ENCODE data around the gene MICOS13.

DNA sequence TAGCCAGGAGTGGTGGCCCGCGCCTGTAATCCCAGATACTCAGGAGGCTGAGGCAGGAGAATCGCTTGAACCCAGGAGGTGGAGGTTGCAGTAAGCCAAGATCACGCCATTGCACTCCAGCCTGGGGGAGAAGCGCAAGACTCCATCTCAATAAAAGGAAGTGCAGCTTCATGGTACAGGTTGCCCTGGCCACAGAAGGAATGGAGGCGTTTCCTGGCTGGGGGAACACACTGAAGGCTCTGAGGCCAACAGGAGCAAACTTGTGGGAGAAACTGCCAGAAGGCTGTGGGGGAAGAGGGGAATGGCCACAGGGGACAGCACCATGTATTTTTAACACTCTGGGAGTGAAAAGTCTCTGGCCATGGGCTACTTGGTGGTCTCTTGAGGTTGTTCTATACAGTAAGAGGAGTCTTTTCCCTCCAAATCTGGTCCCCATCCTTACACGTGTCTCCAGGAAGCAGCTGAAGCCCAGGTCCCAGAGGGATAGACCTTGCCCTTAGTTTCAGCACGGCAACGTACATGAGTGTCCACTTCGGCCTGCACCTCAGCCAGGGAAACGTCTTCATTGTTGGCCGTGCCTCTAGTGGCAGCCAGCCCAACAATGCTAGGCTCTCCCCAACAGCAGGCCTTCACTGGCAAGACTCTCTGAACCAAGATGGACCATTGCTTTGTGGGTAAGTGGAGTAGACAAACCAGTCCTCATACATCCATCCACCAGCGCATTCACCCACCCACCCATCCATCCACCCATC lies 7.4 kb downstream of the MICOS13 start:
- TF ChIP-seq, protein P1, sequence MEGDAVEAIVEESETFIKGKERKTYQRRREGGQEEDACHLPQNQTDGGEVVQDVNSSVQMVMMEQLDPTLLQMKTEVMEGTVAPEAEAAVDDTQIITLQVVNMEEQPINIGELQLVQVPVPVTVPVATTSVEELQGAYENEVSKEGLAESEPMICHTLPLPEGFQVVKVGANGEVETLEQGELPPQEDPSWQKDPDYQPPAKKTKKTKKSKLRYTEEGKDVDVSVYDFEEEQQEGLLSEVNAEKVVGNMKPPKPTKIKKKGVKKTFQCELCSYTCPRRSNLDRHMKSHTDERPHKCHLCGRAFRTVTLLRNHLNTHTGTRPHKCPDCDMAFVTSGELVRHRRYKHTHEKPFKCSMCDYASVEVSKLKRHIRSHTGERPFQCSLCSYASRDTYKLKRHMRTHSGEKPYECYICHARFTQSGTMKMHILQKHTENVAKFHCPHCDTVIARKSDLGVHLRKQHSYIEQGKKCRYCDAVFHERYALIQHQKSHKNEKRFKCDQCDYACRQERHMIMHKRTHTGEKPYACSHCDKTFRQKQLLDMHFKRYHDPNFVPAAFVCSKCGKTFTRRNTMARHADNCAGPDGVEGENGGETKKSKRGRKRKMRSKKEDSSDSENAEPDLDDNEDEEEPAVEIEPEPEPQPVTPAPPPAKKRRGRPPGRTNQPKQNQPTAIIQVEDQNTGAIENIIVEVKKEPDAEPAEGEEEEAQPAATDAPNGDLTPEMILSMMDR (IDR thresholded peaks at IDR 0.05), result no peak
- TF ChIP-seq POLR2A (IDR thresholded peaks at IDR 0.05) (no peak), EP300 (IDR thresholded peaks at IDR 0.05) (no peak)
